ENCODE results near the gene GFRA4.
A peak's percentile ranks its signal among the peaks of the same experiment; 100 is the strongest.

Gene GFRA4

DNA sequence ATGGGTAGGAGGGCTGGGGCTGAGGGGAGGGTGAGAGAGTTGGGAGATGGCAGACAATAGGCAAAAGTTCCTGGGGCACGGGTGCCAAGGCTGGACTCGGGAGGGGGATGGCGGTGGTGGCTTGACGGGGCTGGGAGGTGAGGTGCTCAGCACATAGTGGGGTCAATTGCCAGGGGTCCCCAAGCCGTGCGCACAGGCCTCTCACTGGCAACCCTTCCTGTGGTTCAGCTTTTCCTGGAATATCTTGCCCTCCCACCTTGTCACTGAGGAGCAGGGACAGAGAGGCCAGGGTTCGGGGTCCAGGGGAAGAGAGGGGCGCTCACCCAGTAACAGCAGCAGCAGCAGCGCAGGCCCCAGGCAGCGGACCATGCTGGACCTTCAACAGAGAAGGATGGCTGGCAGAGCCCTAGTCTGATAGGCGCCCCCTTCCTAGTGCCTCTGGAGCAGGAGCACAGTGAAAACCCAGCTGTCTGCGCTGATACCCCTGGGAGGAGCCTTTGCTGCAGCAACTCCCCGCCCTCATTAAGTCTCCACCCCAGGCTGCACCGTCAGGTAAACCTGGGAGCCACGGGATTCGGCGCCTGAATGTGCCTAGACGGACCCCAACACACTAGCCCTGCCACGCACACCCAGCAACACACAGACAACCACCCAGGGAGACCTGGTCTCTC, at the start of gene GFRA4:
Gene GFRA4, minus strand, starts transcription at position 369 of the 671 bp plus-strand sequence. Its CDS starts 0 bp downstream, at position 369.
- DNase-seq (ENCODE audit: low read depth, low spot score) = no peak

DNA sequence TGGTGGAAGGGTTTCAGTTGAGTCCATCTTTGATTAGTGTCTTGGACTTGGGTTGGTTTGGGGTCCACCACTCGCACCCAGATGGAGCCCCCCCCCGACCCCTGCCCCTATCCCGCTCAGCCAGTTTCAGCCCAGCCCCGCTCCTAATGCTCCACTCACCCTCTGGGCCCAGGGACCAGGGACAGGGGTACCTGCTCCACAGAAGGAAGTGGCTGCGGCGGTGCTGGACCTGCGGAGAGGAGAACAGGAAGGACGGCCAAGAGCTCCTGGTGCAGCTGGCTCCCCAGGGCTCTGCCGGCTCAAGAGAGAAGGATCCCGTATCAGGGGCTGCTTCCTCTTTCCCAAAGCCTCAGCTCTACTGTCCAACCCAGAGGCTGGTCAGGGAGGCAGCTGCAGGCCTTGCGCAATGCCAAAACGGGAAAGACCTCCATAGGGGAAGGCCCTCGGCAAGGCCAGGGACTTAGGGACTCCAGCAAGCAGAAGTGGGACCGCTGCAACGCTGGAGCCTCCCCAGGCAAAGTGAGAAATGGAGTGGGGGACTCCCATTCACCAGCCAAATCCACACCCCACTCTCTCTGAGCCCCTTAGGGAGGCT, 49.2 kb upstream of the GFRA4 start, which contains the start of gene SIGLEC1:
Gene SIGLEC1, minus strand, starts transcription at position 322 of the 595 bp plus-strand sequence. CDS start 5,472 bp downstream, outside the sequence.
- DNase-seq (ENCODE audit: low read depth, low spot score) = no peak

DNA sequence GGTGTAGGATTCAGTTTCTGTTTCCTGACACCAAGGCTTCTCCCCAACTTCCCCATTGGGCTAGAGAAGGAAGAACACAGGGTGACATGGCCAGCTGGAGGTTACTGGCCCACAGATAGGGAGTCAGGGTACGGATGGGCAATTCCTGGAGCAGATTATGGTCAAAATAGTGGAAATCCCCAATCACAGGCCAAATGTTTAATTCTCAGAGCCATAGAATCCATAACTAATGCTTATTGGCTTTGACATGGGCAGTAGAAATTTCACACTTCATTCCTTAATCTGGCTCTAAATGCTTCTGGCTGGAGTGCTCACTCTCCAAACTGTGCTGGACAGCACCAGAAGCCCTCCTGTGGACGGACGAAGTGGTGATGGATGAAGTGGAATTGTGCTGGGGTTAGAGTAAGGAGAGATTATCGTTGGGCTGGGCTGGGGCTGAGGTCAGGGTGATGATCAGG, 48.3 kb upstream of the GFRA4 start:
- DNase-seq (ENCODE audit: low read depth, low spot score) = no peak

- DNase-seq (ENCODE audit: low read depth, low spot score) = peak; percentile 80
Observed at GRCh38 chr20:3710703-3711483, 47.7 kb upstream of the GFRA4 start.

- no peak for DNase-seq (ENCODE audit: low read depth, low spot score)
Observed at GRCh38 chr20:3710011-3710466, 46.8 kb upstream of the GFRA4 start.

GRCh38 chr20:3707508-3707899, 44.3 kb upstream of the GFRA4 start:
- no peak for DNase-seq (ENCODE audit: low read depth, low spot score)

DNA sequence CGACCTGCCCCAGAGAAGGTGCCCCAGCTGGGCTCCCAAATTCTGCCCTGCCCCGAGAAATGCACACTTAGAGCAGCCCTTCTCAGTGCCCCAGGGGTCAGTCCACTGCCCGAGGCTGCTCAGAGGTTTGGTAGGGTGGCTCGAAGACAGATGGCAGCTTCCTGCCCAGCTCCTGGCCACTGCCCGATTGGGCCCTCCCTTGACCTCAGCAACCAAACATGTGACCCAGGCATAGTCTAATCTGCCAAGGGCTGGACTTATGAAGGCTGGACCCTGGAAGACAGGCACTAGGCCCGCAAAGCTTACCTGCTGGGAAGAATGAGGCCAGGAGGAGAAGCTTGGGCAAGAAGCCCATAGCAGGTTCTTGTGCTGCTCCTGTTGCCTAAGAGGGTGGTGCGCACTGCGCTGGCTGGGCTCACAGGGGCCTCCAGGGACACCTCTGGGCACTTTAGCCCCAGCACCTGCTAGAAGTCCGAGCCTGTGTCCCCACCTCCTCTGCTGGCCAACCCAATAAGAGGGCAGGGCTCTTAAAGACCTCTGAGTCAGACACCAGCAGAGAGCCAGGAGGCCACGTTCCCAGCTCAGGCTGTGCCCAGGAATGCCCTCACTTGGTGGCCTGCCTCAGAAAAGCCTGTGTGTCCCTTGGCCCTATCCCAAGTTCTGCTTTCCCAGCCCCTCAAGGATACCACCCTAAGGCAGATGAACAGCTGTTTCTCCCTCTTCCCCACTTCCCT, 43.7 kb upstream of the GFRA4 start:
- DNase-seq (ENCODE audit: low read depth, low spot score) = no peak

- no peak for DNase-seq (ENCODE audit: low read depth, low spot score)
Observed at GRCh38 chr20:3705970-3706739, 43.0 kb upstream of the GFRA4 start.

DNA sequence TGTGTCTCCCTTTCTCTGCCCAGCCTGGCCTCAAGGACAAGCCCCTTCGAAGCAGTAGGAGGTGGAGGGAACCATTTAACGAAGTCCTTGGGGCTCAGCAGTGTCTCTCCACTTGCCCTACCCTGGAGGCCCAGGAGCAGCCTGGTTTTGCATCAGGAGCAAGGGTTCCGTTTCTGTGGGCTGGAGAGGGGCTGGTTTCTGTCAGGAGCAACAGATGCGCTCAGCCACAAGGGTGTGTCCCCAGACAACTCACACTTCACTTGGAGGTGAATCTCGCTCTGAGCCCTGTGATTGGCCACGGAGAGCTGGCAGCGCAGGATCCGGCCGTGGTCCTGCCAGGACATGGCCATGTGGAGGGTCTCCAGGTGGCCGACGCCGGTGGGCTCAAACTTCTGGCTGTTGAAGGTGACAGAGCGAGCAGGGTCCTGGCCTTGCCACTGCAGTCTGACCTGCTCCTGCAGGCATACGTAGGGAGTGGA, 42.3 kb upstream of the GFRA4 start:
- no peak for DNase-seq (ENCODE audit: low read depth, low spot score)

- DNase-seq (ENCODE audit: low read depth, low spot score) = no peak
Observed at GRCh38 chr20:3704087-3704486, 40.9 kb upstream of the GFRA4 start.

- DNase-seq (ENCODE audit: low read depth, low spot score) = no peak
Observed at GRCh38 chr20:3702611-3703391, 39.6 kb upstream of the GFRA4 start.

DNA sequence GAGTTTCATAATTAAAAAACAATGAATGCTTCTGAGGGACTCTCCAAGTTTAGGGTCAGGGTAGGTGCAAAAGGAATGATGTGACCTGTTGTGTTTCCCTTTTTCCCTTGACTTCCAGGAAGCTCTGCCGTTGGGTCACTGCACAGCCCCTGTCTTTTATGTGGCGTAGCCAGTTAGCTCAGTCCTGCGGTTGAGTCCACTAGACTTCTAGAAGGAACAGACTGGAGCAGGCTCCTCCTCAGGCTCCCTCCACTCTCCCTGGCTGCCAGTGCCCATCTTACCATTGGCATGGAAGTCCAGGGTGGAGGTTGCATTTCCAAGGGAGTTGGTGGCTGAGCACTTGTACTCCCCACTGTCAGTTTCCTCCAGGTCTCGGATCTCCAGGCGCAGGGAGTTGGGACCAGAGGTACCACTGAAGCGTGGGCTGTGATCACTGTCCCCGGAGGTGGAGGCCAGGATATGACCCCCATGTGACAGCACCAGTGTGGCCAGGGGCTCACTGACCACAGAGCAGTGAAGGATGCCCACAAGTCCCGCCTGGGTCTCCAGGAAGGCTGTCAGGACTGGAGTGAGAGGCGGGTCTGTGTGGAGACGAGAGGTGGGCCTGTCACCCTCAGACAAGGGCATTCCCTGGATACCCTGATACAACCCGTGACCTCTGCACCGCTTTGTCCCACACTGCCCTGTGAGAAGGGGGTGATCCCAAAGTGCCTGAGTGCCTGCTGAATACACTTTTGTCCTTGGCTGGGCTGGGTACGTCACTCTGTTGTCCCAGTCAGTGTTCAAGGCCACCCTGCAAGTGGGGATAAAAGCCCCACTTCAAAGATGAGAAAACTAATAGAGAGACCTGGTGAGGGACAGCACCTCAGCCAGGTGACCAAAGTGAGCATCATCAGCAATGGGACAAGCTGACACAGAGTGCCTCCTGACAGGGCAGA, 38.1 kb upstream of the GFRA4 start:
- DNase-seq (ENCODE audit: low read depth, low spot score) = no peak

GRCh38 chr20:3699037-3699436, 35.8 kb upstream of the GFRA4 start:
- DNase-seq (ENCODE audit: low read depth, low spot score) = no peak

DNA sequence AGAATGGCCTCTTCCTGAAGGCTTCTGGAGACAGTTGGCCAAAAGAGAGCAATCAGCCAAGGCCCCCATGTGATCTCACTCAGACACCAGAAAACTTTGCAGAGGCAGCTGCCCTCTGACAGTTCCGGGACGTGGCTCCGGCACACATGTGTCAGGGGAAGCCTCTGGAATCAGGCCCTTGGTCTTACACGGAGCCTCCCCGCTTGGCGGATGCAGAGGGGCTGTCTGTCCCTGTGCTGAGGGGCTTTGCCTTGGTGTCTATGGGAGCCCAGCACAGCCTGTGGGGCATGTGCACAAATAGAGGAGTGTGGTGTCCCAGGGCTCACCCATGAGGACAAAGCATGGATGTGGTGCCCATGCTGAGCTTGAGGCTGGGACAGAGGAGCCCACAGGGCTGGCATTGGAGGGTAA, 35.4 kb upstream of the GFRA4 start:
- no peak for DNase-seq (ENCODE audit: low read depth, low spot score)

DNA sequence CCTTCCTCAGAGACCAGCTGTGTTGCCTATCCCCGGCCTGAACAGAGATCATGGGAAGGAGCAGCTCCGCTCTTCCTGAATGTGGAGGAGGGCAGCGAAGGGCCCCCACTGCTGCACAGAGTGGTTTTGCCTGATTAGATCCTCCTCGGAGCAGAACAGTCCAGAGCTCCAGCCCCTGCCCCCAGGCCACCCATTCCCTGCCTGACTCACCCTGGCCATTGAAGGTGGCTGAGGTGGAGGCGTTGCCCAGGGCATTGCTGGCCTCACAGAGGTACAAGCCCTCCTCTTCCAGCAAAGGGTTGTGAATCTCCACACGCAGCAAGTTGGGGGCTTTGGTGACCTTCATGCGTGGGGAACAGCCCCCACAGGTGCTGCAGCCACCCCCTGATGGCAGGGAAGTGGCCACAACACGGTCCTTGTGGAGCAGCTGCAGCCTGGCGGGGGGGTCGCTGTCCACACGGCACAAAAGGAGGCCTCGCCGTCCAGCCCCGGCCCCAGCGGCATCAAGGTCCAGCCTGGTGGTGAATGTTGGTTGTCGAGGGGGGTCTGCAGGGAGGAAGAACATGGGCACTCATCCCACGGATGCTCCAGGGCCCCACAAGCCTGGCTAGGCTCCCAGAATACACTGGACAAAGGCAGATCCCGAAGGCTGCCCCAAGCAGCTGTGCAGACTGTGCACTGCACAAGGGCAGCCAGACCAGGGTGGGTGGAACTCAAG, 34.5 kb upstream of the GFRA4 start:
- peak; percentile 83 for DNase-seq (ENCODE audit: low read depth, low spot score)

- DNase-seq (ENCODE audit: low read depth, low spot score) = no peak
Observed at GRCh38 chr20:3696745-3697587, 33.8 kb upstream of the GFRA4 start.

- DNase-seq (ENCODE audit: low read depth, low spot score) = no peak
Observed at GRCh38 chr20:3696200-3696599, 33.0 kb upstream of the GFRA4 start.
